ENCODE measurements around the gene KANSL1L.

- TF ChIP-seq CTCF (IDR thresholded peaks at IDR 0.05) (no peak), POLR2AphosphoS5 (IDR thresholded peaks at IDR 0.05) (no peak)
Measured at GRCh38 chr2:209976698-209977385, 194.4 kb downstream of the KANSL1L start.
